CD4-positive, alpha-beta T cell treated with Interleukin-6 at 100 ng/mL for 8 hours (primary cell): ENCODE results near the gene WFS1.

Source experiments
- DNase-seq: peaks from one replicate; pipeline ENCODE4 v3.0.0-alpha.2; 2020; ENCODE audit warnings: mixed read lengths, low spot score

The WFS1 gene

DNA sequence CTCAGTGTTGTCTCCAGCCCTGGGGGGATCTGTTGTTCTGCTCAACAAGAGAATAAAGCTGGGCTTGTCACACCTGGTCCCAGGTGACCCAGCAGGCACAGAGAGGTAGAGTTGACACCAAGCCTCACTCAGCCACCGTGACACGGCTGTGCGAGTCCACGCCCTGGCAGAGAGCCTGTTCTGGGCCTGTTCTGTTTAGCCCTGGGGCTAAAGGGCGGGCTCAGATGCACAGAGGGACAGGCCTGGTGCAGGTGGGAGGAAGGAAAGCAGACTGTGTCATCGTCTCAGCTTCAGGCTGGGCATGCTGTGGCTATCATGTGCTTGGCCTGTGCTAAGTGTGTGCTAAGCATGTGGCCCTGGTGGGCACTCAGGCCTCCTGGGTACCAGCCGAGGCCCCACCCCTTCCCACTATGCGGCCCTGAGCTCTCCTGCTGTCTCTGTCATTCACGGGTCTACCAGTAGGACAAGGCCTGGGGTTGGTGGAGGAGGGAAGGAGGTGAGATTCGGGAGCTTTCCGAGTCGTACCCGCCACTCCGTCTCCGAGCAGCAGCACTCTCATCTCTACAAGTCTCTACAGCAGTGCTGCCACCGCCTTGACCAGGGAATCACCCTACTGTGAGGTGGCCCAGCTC, 10.8 kb downstream of the WFS1 start:
- no peak for DNase-seq

DNA sequence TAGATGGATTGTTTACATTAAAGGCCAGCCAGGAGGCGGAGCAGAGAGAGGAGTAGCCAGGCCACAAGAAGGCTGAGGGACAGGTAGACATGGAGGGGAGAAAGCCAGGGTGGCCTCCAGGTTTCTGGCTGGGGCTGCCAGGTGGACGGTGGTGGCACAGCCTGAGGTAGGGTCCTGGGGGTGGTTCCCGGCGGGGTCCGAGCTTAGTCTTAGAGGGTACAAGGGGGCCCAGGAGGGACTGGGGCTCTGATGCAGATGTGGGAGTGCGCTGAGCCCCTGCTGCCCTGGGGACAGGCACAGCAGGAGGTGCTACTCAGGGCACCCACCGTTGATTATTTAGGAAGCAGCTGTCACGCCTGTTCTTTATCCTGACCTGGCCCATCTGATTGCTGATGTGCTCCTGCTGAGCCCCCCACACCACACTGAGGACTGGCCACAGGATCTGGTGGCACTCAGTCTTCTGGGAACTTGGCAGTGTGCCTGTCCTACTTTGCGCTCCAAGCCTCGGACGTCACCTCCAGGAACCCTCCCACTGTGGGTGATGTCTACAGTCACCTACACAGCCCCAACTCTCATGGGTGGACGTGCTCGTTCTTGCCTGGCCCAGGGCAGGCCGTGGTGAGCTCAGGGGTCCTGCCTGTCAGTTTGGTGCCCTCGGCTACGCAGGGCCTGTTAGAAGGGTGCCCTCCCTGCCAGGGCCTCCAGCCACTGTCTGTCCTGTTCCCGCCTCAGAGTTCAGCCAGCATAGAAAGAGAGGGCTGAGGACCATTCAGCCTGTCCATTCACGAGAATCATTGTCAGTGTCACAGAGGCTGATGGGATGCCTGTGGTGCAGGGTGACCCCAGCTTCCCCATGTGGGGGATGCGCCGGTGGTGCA, 12.0 kb downstream of the WFS1 start:
- DNase-seq = no peak

- no peak for DNase-seq
Observed at GRCh38 chr4:6282314-6282771, 12.7 kb downstream of the WFS1 start.

GRCh38 chr4:6283282-6283681, 13.6 kb downstream of the WFS1 start:
- DNase-seq = no peak

DNA sequence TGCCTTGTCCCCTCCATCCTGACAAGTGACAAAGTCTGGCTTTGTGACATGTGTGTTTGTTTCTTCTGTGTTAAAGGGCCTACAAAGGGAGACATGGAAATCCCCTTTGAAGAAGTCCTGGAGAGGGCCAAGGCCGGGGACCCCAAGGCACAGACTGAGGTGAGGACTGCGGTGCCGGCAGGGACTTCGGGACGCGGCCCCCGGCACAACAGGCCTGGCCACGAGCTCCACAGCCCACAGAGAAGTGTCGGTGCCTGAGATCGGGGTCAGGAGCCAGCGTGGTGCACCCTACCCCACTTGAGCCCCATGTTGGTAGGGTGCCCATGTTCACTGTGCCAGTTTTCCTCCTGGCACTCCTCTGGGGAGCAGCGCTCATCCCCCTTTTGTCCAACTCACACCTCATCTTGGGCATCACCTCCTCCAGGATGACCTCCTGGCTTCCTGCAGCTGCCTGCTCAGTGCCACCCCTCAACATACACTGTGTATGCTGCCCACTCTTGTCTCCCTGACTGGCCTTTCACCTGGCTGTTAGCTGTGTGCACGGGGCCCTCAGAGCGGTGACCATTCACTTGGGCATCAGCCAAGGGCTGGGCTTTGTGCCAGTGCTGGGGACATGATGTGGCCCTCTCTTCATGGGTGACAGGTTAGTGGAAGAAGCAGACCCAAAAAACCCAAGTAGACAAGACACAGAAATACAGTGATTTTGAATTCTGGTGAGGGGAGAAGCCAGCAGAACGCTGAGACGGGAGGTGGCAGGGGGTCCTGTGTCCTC, 17.6 kb downstream of the WFS1 start:
- no peak for DNase-seq

GRCh38 chr4:6288342-6288741, 18.7 kb downstream of the WFS1 start:
- no peak for DNase-seq

- DNase-seq = no peak
Observed at GRCh38 chr4:6288871-6289270, 19.2 kb downstream of the WFS1 start.

GRCh38 chr4:6290256-6290655, 20.6 kb downstream of the WFS1 start:
- DNase-seq = no peak

DNA sequence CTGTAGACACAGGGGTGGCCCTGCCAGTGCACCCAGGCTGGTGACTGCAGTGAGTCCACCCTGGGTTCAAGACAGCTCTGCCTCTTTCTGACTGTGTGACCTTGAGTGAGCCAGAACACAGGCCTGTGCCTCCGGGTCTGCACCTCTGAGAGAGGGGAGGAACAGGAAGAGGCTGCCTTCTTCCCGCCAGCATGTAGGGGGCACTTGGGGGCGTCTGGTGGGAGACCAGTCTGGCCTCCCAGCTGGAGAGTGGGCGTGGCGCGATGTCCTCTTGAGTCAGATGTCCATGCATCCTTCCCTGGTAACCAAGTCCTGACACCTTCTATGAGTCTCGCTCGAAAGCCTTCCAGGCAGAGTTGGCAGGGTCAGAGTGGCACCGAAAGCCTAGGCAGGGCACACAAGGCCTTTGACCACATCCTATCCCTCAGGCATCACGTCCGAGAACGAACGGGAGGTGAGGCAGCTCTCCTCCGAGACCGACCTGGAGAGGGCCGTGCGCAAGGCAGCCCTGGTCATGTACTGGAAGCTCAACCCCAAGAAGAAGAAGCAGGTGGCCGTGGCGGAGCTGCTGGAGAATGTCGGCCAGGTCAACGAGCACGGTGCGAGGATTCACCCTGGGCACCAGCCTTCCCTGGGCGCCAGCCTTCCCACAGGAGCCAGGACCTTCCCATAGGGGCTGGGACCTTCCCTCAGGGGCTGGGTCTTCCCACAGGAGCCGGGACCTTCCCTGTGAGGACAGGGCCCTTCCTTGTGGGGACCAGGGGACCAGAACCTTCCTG, 21.3 kb downstream of the WFS1 start:
- DNase-seq = no peak

GRCh38 chr4:6291784-6292297, 22.2 kb downstream of the WFS1 start:
- DNase-seq = no peak

GRCh38 chr4:6292376-6293096, 22.9 kb downstream of the WFS1 start:
- no peak for DNase-seq

DNA sequence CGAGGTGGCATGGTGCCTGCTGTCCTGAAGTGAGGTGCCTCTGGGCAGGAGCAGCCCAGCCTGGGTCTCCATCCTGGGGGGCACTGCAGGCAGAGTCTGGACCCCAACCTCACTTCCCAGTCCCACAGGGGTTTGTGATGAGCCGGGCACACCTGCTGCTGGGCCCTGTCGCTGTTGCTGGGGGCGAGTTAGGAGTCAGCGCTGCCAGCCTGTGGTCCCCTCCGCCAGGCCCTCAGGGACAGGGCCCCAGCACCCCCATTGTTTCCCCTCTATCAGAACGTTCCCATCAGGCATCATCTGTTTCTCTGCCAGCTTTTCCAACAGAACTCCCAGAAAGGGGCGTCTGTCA, 23.4 kb downstream of the WFS1 start:
- no peak for DNase-seq

- no peak for DNase-seq
Observed at GRCh38 chr4:6293661-6294060, 24.0 kb downstream of the WFS1 start.

DNA sequence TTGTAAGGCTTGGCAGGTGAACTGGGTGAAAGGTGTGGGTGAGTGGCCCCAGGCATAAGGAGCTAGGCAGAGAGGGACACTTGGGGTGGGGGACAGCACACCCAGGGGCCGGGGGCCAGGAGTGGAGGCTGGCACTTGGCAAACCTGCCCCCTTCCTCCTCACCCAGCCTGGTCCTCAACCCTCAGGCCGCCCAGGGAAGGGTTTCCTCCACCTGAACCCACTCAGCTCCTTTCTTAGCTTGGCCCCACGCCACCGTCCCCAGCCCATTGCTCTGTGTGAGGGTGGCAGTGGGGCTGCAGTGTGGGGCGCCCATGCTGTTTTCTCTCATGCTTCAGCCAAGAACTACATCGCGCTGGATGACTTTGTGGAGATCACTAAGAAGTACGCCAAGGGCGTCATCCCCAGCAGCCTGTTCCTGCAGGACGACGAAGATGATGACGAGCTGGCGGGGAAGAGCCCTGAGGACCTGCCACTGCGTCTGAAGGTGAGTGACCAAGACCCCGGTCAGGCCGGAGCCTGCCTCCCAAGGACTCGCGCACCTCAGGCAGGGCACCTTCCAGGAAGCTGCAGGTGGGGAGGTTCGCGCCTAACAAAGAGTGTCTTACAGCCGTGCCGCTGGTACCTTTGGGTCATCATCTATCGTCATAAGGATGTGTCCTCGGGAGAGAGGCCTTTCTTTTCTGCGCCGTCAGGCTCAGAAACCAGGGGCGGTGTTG, 25.2 kb downstream of the WFS1 start:
- DNase-seq = no peak

DNA sequence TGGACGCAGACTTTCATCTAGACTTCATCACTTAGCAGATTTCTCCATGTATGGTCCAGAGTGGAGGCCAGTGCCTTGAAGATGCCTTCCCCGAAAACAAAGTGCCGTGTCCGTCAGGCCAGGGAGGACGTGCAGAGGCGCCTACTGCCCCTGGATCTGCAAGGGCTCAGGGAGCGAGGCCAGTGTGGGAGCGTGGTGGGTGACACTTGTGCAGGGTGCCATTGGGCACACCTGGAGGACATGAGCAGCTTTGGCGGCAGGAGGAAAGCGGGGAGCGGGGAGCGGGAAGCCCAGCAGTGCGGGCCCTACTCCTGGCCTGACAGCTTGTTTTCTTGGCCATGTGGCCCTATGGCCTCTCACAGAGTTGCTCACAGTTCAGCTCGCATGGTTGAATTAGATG, 25.8 kb downstream of the WFS1 start:
- DNase-seq = no peak

GRCh38 chr4:6296026-6296425, 26.4 kb downstream of the WFS1 start:
- DNase-seq = no peak

- no peak for DNase-seq
Observed at GRCh38 chr4:6297266-6297815, 27.7 kb downstream of the WFS1 start.

GRCh38 chr4:6298035-6298434, 28.4 kb downstream of the WFS1 start:
- DNase-seq = no peak

GRCh38 chr4:6298852-6299251, 29.2 kb downstream of the WFS1 start:
- no peak for DNase-seq

GRCh38 chr4:6299875-6300274, 30.2 kb downstream of the WFS1 start:
- no peak for DNase-seq
